Epithelial cell of proximal tubule (primary cell): ENCODE data around the gene TXNDC11. TPM values are rescaled to one million over a fixed set of nuclear protein-coding genes. Genes with fewer than 3 reads are reported as not detected.

ENCODE experiments used
- total RNA-seq: library from RNA; depleted of rRNA; stranded (reverse); fragments of >200 nt; gene quantifications from 2 replicates; pipeline ENCODE4 v1.2.3, GENCODE V29; 2015

TXNDC11 gene
- total RNA-seq, 1 donor from 2014 or later, result 20.2 TPM

Other genes starting within 250 kb of the TXNDC11 start
- 30.4 and 45.4 TPM in 2 replicates for gene LITAF, start 155.9 kb downstream of the TXNDC11 start, total RNA-seq
- 10.9 and 11.2 TPM in 2 replicates for gene SNN, start 74.4 kb downstream of the TXNDC11 start, total RNA-seq
- gene ZC3H7A, start 54.4 kb upstream of the TXNDC11 start, total RNA-seq, result 13.7 and 14.5 TPM in 2 replicates
- gene RSL1D1, start 108.7 kb upstream of the TXNDC11 start, total RNA-seq, result 141 and 206 TPM in 2 replicates
- 87.3 and 145 TPM in 2 replicates for gene GSPT1, start 173.1 kb upstream of the TXNDC11 start, total RNA-seq
- 0.36 TPM in 1 of 2 replicates, not detected in the other for gene NPIPB2, start 199.2 kb upstream of the TXNDC11 start, total RNA-seq
- gene TNFRSF17, start 222.4 kb upstream of the TXNDC11 start, total RNA-seq, result not detected in 2 replicates
- 4.1 and 6.7 TPM in 2 replicates for gene SNX29, start 233.9 kb upstream of the TXNDC11 start, total RNA-seq